ENCODE measurements around the gene MTNR1A. TPM values are rescaled to one million over a fixed set of nuclear protein-coding genes. Genes with fewer than 3 reads are reported as not detected.
A peak's percentile ranks its signal among the peaks of the same experiment; 100 is the strongest.

Gene MTNR1A
- total and polyA plus RNA-seq, 3 donors from 2014 or later: 1.5 to 3.3 (median 1.9) TPM

DNA sequence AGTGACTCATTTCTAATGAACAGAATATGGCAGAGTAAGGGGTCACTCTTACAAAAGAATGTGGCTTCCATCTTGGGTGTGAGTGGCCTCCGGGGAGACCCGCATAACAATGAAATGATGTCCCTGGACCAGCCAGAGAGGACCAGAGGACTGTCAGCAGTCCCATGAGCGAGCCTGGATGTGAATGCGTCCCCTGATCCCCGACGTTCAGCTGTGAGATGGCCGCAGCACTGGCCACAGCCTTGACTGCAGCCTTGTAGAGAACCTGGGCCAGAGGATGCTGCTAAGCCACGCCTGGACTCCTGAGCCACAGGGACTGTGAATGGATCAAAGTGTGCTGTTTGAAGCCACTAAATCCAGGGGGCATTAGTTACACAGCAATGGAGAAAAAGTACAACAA lies 53.8 kb downstream of the MTNR1A start:
- Histone ChIP-seq H3K36me3 (ENCODE audit: low read depth, missing control alignments) (no peaks in the 10 kb centered on the region), H3K4me3 (no peak overlapping the region), H3K4me1 (no peaks in the 10 kb centered on the region), H3K9me3 (no peaks in the 10 kb centered on the region), H3K27ac (no peak overlapping the region), H3K27me3 (no peaks in the 10 kb centered on the region)
- intact Hi-C loops (cut with DNase I; ENCODE audit: low total_unique reads): no loop called here
- no peak for DNase-seq
- TF ChIP-seq POLR2A (IDR thresholded peaks at IDR 0.05): no peak
- TF ChIP-seq, protein P1, sequence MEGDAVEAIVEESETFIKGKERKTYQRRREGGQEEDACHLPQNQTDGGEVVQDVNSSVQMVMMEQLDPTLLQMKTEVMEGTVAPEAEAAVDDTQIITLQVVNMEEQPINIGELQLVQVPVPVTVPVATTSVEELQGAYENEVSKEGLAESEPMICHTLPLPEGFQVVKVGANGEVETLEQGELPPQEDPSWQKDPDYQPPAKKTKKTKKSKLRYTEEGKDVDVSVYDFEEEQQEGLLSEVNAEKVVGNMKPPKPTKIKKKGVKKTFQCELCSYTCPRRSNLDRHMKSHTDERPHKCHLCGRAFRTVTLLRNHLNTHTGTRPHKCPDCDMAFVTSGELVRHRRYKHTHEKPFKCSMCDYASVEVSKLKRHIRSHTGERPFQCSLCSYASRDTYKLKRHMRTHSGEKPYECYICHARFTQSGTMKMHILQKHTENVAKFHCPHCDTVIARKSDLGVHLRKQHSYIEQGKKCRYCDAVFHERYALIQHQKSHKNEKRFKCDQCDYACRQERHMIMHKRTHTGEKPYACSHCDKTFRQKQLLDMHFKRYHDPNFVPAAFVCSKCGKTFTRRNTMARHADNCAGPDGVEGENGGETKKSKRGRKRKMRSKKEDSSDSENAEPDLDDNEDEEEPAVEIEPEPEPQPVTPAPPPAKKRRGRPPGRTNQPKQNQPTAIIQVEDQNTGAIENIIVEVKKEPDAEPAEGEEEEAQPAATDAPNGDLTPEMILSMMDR (IDR thresholded peaks at IDR 0.05): no peak
- WGBS, 2 donors: 41 to 62% methylated on average over 5 to 8 of the region's 8 CpGs

DNA sequence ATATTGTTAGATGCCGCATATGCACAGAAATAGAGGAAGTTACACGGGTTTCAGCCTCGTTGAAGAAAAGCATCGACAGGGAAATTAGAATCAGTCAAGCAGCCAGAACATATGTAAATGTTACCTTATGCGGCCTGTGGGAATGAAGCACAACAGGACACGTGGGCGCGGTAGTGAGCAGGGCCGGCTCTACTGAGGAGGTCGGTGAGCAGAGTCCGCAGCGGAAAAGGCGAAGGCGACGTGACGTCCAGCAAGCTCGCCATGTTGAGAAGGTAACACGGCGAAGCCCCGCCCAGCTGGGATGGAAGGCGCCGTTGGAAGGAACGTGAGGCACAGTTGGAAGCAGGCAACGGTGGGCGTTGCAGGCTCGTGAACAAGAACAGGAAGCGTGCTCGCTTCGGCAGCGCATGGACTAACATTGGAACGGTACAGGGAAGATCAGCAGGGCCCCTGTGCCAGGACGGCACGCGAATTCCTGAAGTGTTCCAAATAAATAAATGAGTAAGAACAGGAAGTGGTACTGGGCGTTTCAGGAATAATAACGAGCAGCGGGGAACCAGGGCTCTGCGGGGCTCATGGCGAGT lies 54.6 kb downstream of the MTNR1A start:
- DNase-seq: peak; percentile 74
- WGBS, 2 donors: 54 to 70% methylated on average over 38 to 39 of the region's 39 CpGs
- Histone ChIP-seq H3K4me1 (no peaks in the 10 kb centered on the region), H3K27ac (no peak overlapping the region), H3K9me3 (no peaks in the 10 kb centered on the region), H3K27me3 (no peaks in the 10 kb centered on the region), H3K36me3 (ENCODE audit: low read depth, missing control alignments) (no peaks in the 10 kb centered on the region), H3K4me3 (peak overlapping the region; percentile 36 to 45)
- TF ChIP-seq POLR2A (IDR thresholded peaks at IDR 0.05): no peak
- TF ChIP-seq, protein P1 (IDR thresholded peaks at IDR 0.05): no peak
- intact Hi-C loops (cut with DNase I; ENCODE audit: low total_unique reads): no loop called here

DNA sequence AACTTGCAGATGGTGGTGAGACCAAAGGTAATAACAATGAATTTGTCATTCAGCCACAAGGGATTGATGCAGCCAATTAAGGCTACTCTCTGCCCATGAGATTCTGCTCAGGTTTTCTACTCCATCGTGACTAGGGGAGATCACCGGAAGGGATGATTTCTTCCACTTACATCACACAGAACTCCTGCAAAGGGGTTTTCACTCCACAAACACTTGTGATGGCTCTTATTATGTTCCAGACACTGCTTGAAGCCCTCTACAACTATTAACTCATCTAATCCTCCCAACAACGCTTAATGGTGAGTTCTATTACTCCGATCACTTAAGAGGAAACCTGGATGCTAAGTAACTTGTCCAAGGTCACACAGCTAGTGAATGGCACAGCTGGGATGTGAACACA lies 55.9 kb downstream of the MTNR1A start:
- TF ChIP-seq, protein P1 (IDR thresholded peaks at IDR 0.05): no peak
- no peak for TF ChIP-seq POLR2A (IDR thresholded peaks at IDR 0.05)
- H3K27ac ChIP-seq: no peak overlapping the region
- no peak overlapping the region for H3K4me3 ChIP-seq
- H3K4me1 ChIP-seq: no peaks in the 10 kb centered on the region
- intact Hi-C loops (cut with DNase I; ENCODE audit: low total_unique reads): no loop called here
- no peak for DNase-seq
- no peaks in the 10 kb centered on the region for H3K27me3 ChIP-seq
- 65 to 82% methylated on average over 4 of the region's 4 CpGs for WGBS, 2 donors
- H3K9me3 ChIP-seq: no peaks in the 10 kb centered on the region
- H3K36me3 ChIP-seq (ENCODE audit: low read depth, missing control alignments): no peaks in the 10 kb centered on the region

DNA sequence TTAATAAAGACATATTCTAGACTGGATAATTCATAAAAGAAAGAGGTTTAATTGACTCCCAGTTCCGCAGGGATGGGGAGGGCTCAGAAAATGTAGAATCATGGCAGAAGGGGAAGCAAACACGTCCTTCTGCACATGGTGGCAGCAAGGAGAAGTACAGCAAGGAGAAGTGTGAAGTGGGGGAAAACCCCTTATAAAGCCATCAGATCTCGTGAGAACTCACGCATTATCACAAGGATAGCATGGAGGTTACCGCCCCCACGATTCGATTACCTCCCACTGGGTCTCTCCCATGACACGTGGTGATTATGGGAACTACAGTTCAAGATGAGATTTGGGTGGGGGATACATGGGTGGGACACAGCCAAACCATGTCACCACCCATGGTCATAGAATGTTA lies 58.3 kb downstream of the MTNR1A start:
- H3K36me3 ChIP-seq (ENCODE audit: low read depth, missing control alignments): no peaks in the 10 kb centered on the region

More for the DNA sequence above, 58.3 kb downstream of the MTNR1A start:
- Histone ChIP-seq H3K4me3 (no peak overlapping the region), H3K4me1 (no peaks in the 10 kb centered on the region), H3K27me3 (no peaks in the 10 kb centered on the region), H3K27ac (no peak overlapping the region), H3K9me3 (no peaks in the 10 kb centered on the region)
- TF ChIP-seq, protein P1 (IDR thresholded peaks at IDR 0.05): no peak
- no peak for TF ChIP-seq POLR2A (IDR thresholded peaks at IDR 0.05)
- intact Hi-C loops (cut with DNase I; ENCODE audit: low total_unique reads): no loop called here
- WGBS, 2 donors: 80 to 88% methylated on average over 8 of the region's 8 CpGs
- DNase-seq: no peak
